Activated naive CD8-positive, alpha-beta T cell treated with anti-CD3 and anti-CD28 coated beads, Interleukin-2, amount 10 ng/mL, durations not matched to agents 7 days and 5 days (primary cell): Measurements from ENCODE around the gene GPR150. TPM values are rescaled to one million over a fixed set of nuclear protein-coding genes. Genes with fewer than 3 reads are reported as not detected.

Experiments
- ATAC-seq: fragments of 150-1000 bp; cut with Tn5 transposase; one replicate; pipeline ENCODE4 v1.10.0; 2021; ENCODE audit warnings: low read depth, moderate library complexity
- POLR2A ChIA-PET: fragments of 350-600 bp; sonication (Branson Sonifier 250); formaldehyde crosslinking; loops from one replicate; lab custom pipeline; 2021; ENCODE audit warnings: antibody characterized with exemption; lab: Charles Lee
- DNase-seq: peaks from one replicate; pipeline ENCODE4 v3.0.0; 2021
- H3K27ac Mint-ChIP-seq: one replicate; pipeline ENCODE4 v1.8.0; 2022; ENCODE audit warnings: mild to moderate bottlenecking, mixed read lengths
- H3K27me3 Mint-ChIP-seq: one replicate; pipeline ENCODE4 v1.8.0; 2022; ENCODE audit warnings: mild to moderate bottlenecking, moderate library complexity, mixed read lengths
- H3K36me3 Mint-ChIP-seq: one replicate; pipeline ENCODE4 v1.8.0; 2021; ENCODE audit warnings: mild to moderate bottlenecking, mixed read lengths
- H3K4me1 Mint-ChIP-seq: one replicate; pipeline ENCODE4 v1.8.0; 2021; ENCODE audit warnings: mixed read lengths
- H3K4me3 Mint-ChIP-seq: one replicate; pipeline ENCODE4 v1.8.0; 2022; ENCODE audit warnings: mild to moderate bottlenecking, moderate library complexity, mixed read lengths
- H3K9me3 Mint-ChIP-seq: one replicate; pipeline ENCODE4 v1.8.0; 2021; ENCODE audit warnings: mixed read lengths
- total RNA-seq, 2 experiments: library from RNA; stranded (reverse); gene quantifications; one replicate each; pipeline ENCODE4 v1.2.3, GENCODE V29; 2021

Gene GPR150
- total RNA-seq, 2 experiments from 2014 or later: 1.0 to 1.2 TPM

DNA sequence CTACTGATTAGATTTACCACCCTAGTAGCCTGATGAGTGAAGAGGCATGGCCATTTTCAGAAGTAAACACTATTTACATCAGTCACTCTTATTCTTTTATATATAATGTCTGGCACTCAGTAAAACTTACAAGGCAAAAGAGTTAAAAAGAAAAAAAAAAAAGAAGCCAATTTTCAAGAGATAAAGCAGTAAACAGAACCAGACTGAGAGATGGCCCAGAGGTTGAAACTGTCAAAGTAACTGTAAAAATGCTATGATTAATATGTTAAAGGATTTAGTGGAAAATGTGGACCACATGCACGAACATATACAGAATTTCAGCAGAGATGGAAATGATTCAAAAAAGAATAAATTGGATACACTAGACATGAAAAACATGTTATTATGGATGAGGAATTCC, 6.4 kb upstream of the GPR150 start:
- H3K4me3 Mint-ChIP-seq: no peak overlapping the region

DNA sequence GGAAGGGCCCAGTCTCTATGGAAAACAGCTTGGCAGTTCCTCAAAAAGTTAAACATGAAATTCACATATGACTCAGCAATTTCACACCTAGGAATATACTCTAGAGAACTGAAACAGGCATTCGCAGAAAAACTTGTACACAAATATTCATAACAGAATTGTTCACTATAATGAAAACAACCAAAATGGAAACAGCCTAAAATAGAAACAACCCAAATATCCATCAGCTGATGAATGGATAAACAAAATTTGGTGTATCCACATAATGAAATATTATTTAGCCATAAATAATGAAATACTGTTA, 4.8 kb upstream of the GPR150 start:
- Mint-ChIP-seq H3K9me3 (peaks cover 10% of the 10 kb centered on the region), H3K27me3 (no peaks in the 10 kb centered on the region), H3K4me3 (no peak overlapping the region), H3K4me1 (peaks cover 16% of the 10 kb centered on the region), H3K27ac (no peak overlapping the region), H3K36me3 (peaks cover 24% of the 10 kb centered on the region)
- POLR2A ChIA-PET: no interaction called here
- DNase-seq (no peak), ATAC-seq (no peak)

More for the DNA sequence above, 6.4 kb upstream of the GPR150 start:
- Mint-ChIP-seq H3K4me1 (peaks cover 3% of the 10 kb centered on the region), H3K36me3 (peaks cover 24% of the 10 kb centered on the region), H3K27ac (no peak overlapping the region), H3K27me3 (no peaks in the 10 kb centered on the region), H3K9me3 (peaks cover 10% of the 10 kb centered on the region)
- ATAC-seq (no peak), DNase-seq (no peak)
- POLR2A ChIA-PET: no interaction called here

DNA sequence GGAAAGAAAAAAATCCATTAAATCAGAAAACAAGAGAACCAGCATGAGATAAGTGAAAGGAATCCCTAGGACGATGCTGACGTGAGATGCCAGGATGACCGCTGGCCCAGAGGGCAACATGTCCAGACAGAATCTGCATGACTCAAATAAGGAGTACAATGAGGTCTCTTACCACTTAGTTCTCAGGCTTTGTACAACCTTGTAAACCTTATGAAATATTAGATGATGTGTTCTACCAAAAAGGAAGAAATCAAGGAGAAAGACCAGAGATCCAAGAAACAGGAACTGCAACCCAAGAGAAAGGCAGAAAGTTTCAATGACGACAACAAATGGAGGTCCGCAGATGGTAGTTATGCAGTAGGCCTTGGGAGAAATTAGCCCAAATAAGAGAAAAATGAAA, 2.8 kb upstream of the GPR150 start:
- ATAC-seq (no peak), DNase-seq (no peak)
- peaks cover 24% of the 10 kb centered on the region for H3K4me1 Mint-ChIP-seq
- peaks cover 24% of the 10 kb centered on the region for H3K36me3 Mint-ChIP-seq
- H3K27me3 Mint-ChIP-seq: no peaks in the 10 kb centered on the region
- no peak overlapping the region for H3K4me3 Mint-ChIP-seq
- no peak overlapping the region for H3K27ac Mint-ChIP-seq
- H3K9me3 Mint-ChIP-seq: peaks cover 10% of the 10 kb centered on the region
- POLR2A ChIA-PET: no interaction called here

DNA sequence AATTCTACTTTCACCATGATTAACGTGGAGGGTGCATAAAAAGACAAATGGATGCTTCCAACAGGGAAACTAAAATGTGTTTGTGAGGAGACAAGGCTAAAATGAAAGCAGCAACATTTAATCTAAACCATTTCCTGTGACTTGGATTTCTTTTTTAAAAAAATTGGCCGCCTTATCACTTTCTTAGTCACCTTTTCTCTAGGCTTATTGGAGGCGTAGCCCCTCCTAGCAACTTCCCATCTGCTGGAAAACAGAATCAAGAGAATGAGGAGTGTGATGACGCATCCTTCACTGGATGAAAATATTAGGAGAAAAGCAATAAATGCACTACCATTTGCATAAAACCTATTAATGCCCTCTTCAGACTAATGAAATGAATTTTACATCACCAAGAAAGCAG, 791 bp upstream of the GPR150 start:
- Mint-ChIP-seq H3K4me1 (peaks cover 35% of the 10 kb centered on the region), H3K27me3 (no peaks in the 10 kb centered on the region), H3K9me3 (peaks cover 4% of the 10 kb centered on the region), H3K4me3 (peak overlapping the region; percentile 89), H3K27ac (no peak overlapping the region), H3K36me3 (peaks cover 15% of the 10 kb centered on the region)
- ATAC-seq: no peak
- POLR2A ChIA-PET: interaction anchor here (1.6 kb wide), 1 partner anchor 64 kb away, joined by 4 read pairs; the partner anchor contains the start of genes ARSK and SKIC3
- DNase-seq: no peak

DNA sequence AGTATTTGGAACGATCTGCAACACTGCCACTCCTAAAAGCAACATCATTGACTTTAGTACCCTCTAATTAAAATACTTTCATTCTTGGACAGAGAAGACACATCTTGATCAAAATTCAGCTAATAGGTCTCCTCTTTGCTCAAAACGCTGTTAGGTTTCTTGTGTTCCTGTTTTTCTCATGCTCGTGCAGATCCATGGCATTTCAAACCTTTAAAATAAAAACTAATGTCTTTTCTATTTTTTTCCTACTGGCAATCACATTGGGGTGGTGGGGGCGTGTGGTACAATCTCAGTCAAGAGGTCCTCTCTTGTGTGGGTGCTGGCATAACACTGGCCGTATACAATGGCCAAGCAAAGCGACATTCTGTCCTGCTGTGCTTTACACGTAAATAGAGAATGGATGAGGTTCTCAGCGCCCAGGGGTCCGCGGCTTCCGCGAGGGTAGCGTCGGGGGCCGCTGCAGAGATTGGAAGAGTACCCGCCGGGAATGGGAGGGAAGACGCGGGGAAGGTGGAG, 315 bp upstream of the GPR150 start:
- peaks cover under 1% of the 10 kb centered on the region for H3K27me3 Mint-ChIP-seq
- peak overlapping the region; percentile 89 for H3K4me3 Mint-ChIP-seq
- POLR2A ChIA-PET: interaction anchor here (1.2 to 1.6 kb wide), 2 partner anchors 25 to 65 kb away, joined by 3 to 4 read pairs; partner anchors contain the start of genes ARSK and SKIC3
- peaks cover 16% of the 10 kb centered on the region for H3K36me3 Mint-ChIP-seq
- peaks cover 35% of the 10 kb centered on the region for H3K4me1 Mint-ChIP-seq
- ATAC-seq (no peak), DNase-seq (no peak)
- H3K27ac Mint-ChIP-seq: peak overlapping the region; percentile 74
- H3K9me3 Mint-ChIP-seq: peaks cover 4% of the 10 kb centered on the region

DNA sequence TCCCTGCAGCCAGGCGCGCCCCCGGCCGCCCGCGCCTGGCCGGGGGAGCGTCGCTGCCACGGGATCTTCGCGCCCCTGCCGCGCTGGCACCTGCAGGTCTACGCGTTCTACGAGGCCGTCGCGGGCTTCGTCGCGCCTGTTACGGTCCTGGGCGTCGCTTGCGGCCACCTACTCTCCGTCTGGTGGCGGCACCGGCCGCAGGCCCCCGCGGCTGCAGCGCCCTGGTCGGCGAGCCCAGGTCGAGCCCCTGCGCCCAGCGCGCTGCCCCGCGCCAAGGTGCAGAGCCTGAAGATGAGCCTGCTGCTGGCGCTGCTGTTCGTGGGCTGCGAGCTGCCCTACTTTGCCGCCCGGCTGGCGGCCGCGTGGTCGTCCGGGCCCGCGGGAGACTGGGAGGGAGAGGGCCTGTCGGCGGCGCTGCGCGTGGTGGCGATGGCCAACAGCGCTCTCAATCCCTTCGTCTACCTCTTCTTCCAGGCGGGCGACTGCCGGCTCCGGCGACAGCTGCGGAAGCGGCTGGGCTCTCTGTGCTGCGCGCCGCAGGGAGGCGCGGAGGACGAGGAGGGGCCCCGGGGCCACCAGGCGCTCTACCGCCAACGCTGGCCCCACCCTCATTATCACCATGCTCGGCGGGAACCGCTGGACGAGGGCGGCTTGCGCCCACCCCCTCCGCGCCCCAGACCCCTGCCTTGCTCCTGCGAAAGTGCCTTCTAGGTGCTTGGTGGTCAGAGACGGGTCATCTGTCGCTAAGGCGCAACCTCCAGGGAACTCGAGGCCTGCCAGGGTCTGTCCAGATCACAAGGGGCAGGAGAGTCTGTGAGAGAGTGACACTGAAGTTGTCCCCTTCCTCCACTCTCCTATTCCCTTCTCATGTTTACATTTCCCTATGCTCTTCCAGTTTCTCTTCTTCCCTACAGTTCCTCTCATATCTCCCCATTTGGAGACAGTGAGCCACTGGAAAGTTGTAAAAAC, 1.3 kb downstream of the GPR150 start:
- H3K4me1 Mint-ChIP-seq: peaks cover 35% of the 10 kb centered on the region
- peaks cover 11% of the 10 kb centered on the region for H3K36me3 Mint-ChIP-seq
- H3K9me3 Mint-ChIP-seq: peaks cover 3% of the 10 kb centered on the region
- peak overlapping the region; percentile 77 for H3K4me3 Mint-ChIP-seq
- ATAC-seq (peak; percentile 67), DNase-seq (peak; percentile 74)
- peak overlapping the region; percentile 76 for H3K27ac Mint-ChIP-seq
- POLR2A ChIA-PET: interaction anchor here (1.5 to 2.7 kb wide), 3 partner anchors 11 to 26 kb away, joined by 10 to 20 read pairs (median 17); partner anchors contain the start of gene RFESD
- peaks cover 4% of the 10 kb centered on the region for H3K27me3 Mint-ChIP-seq

DNA sequence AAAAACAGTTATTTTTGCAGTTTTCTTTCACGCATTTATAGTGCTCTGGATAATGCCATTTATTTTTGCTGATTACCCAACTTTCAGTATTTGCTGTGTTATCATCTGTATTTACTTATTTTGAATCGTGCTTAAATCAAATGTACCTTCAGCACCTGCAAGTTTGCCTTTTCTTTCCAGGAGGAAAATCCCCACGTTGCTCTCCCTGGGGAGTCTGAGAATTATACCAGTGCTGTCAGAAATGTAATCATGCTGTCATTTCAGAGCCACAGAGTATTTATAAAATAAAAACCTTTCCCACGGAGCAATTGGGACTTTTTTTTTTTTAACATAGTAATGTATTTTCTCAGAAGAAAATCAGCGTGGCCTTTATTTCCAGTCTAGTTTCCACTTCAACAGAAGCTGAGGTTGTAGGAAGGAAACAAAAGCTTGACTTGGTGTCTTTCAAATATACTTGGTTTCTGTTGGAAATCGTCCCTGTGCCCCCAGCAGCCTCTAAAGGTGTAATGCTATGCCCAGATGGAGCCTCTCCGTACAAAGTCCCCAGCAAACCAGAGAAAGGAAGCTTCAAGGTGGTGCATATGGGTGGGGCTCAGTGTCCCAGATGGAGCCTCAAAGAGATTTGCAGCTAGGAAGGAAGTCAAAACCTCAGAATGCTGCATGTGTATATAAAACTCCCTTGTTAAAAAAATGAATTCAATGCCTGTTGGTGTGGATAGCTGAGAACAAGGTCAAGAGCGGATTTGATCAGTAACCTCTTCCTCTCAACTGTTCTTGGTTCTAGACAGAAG, 2.1 kb downstream of the GPR150 start:
- peaks cover 3% of the 10 kb centered on the region for H3K9me3 Mint-ChIP-seq
- peaks cover 5% of the 10 kb centered on the region for H3K27me3 Mint-ChIP-seq
- peak overlapping the region; percentile 77 for H3K4me3 Mint-ChIP-seq
- peaks cover 35% of the 10 kb centered on the region for H3K4me1 Mint-ChIP-seq
- peaks cover 11% of the 10 kb centered on the region for H3K36me3 Mint-ChIP-seq
- peak; percentile 34 for ATAC-seq
- DNase-seq: peak; percentile 31
- peak overlapping the region; percentile 76 for H3K27ac Mint-ChIP-seq
- POLR2A ChIA-PET: interaction anchor here (0.7 to 2.7 kb wide), 4 partner anchors 10 to 315 kb away, joined by 3 to 20 read pairs (median 10); partner anchors contain the start of gene RFESD

DNA sequence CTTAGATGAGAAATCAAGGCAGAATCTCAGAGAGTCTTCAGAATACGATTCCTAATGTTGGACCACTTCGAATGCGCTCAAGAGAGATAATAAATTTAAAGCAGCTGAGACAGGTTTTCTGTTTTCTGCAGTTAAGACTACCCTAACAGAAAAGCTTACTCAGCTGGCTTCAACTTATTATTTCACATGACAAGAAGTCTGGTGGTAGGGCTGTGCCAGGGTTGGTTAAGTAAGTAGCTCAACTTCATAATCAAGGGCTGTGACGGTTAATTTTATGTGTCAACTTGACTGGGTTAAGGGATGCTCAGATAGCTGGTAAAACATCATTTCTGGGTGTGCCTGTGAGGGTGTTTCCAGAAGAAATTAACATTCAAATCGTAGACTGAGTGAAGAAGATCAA, 3.8 kb downstream of the GPR150 start:
- Mint-ChIP-seq H3K36me3 (peaks cover 10% of the 10 kb centered on the region), H3K9me3 (peaks cover 3% of the 10 kb centered on the region), H3K27ac (no peak overlapping the region), H3K4me3 (no peak overlapping the region), H3K27me3 (peaks cover 5% of the 10 kb centered on the region), H3K4me1 (peaks cover 30% of the 10 kb centered on the region)
- POLR2A ChIA-PET: interaction anchor here (2.5 to 2.7 kb wide), 2 partner anchors 8 to 23 kb away, joined by 17 to 20 read pairs; partner anchors contain the start of gene RFESD
- no peak for DNase-seq
- ATAC-seq: no peak

DNA sequence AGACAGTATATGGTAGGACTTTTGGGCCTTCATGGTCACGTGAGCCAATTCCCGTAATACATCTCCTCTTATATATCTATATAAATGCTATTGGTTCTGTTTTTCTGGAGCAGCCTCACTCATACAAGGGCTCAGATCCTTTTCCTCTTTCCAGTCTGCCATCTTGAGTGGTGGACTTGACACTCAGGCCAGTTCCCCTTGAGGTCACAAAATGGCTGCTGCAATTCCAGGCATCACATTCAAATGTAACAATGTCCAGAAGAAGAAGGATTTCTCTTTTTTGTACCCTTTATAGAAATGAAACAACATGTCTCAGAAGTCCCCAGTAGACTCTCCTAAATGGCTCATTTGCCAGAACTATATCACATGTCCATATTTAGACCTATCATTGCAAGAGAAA, 4.5 kb downstream of the GPR150 start:
- H3K4me1 Mint-ChIP-seq: peaks cover 24% of the 10 kb centered on the region
- H3K27ac Mint-ChIP-seq: no peak overlapping the region
- H3K27me3 Mint-ChIP-seq: peaks cover 5% of the 10 kb centered on the region
- H3K9me3 Mint-ChIP-seq: peaks cover 3% of the 10 kb centered on the region
- ATAC-seq (no peak), DNase-seq (no peak)
- H3K36me3 Mint-ChIP-seq: peaks cover 9% of the 10 kb centered on the region
- POLR2A ChIA-PET: interaction anchor here (2.7 kb wide), 1 partner anchor 23 kb away, joined by 17 read pairs; the partner anchor contains the start of gene RFESD
- no peak overlapping the region for H3K4me3 Mint-ChIP-seq

DNA sequence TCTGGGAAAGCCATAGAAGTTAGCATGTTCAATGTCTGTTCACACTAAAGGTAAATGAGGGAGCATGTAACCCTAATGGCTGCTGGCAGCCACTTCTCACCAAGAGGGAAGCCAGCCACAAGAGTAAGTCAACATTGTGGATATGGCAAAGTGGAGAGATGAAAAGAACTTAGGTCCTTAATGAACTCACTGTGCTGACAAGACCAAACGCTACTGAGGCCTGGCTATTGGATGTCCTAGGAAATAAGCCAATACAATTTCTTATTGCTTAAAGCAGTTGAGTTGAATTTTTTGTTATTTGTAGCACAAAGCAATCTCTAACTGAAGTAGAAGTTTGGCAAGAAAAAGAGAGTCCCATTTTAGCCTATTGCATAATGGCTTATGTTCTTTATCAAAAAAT, 6.8 kb downstream of the GPR150 start:
- DNase-seq: no peak
- H3K4me1 Mint-ChIP-seq: peaks cover 16% of the 10 kb centered on the region
- POLR2A ChIA-PET: no interaction called here

DNA sequence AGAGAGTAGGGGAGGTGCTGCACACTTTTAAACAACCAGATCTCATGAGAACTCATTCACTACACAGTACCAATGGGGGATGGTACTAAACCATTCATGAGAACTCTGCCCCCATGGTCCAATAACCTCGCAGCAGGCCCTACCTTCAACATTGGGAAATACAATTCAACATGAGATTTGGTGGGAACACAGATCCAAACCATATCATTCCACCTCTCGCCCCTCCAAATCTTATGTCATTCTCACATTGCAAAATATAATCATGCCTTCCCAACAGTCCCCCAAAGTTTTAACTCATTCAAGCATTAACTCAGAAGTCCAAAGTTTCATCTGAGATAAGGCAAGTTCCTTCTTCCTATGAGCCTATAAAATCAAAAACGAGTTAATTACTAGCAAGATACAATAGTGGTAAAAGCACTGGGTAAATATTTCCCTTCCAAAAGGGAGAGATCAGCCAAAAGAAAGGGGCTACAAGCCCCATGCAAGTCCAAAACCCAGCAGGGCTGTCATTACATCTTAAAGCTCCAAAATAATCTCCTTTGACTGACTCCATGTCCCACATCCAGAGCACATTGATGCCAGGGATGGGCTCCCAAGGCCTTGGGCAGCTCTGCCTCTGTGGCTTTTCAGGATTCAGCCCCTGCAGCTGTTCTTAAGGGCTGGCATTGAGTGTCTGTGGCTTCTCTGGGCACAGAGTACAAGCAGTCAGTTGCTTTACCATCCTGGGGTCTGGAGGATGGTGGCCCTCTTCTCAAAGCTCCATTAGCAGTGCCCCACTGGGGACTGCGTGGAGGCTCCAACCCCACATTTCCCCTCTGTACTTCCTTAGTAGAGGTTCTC, 8.3 kb downstream of the GPR150 start:
- POLR2A ChIA-PET: no interaction called here
- Mint-ChIP-seq H3K27ac (no peak overlapping the region), H3K9me3 (peaks cover 14% of the 10 kb centered on the region), H3K27me3 (peaks cover 5% of the 10 kb centered on the region), H3K4me3 (no peak overlapping the region), H3K36me3 (peaks cover 17% of the 10 kb centered on the region), H3K4me1 (peaks cover 13% of the 10 kb centered on the region)
- DNase-seq (no peak), ATAC-seq (no peak)

More for the DNA sequence above, 6.8 kb downstream of the GPR150 start:
- ATAC-seq: no peak
- Mint-ChIP-seq H3K27ac (no peak overlapping the region), H3K36me3 (peaks cover 11% of the 10 kb centered on the region), H3K4me3 (no peak overlapping the region), H3K27me3 (peaks cover 5% of the 10 kb centered on the region), H3K9me3 (peaks cover 9% of the 10 kb centered on the region)

DNA sequence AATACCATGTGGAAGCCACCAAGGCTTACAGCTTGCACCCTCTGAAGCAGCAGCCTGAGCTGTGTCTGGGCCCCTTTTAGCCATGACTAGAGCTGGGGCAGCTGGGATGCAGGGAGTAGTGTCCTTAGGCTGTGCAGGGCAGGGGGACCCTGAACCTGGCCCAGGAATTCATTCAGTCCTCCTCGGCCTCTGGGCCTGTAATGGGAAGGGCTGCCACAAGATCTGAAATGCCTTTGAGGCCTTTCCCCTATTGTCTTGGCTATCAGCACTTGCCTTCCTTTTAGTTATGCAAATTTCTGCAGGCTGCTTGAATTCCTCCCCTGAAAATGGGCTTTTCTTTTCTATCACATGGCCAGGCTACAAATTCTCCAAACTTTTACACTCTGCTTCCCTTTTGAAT, 9.0 kb downstream of the GPR150 start:
- H3K4me3 Mint-ChIP-seq: no peak overlapping the region
- ATAC-seq: no peak
- peaks cover 10% of the 10 kb centered on the region for H3K4me1 Mint-ChIP-seq
- peaks cover 13% of the 10 kb centered on the region for H3K9me3 Mint-ChIP-seq
- no peak overlapping the region for H3K27ac Mint-ChIP-seq
- peaks cover 5% of the 10 kb centered on the region for H3K27me3 Mint-ChIP-seq
- H3K36me3 Mint-ChIP-seq: peaks cover 15% of the 10 kb centered on the region
- POLR2A ChIA-PET: no interaction called here
- no peak for DNase-seq
